GM18511 (cell line): ENCODE results near the gene KCNN3.

ENCODE experiments used
- ATAC-seq: cut with Tn5 transposase; IDR thresholded peaks from one replicate; pipeline ENCODE4 v1.9.1; 2021; ENCODE audit warnings: mild to moderate bottlenecking, moderate library complexity; ENCODE audit not compliant: unreplicated experiment

Gene KCNN3

DNA sequence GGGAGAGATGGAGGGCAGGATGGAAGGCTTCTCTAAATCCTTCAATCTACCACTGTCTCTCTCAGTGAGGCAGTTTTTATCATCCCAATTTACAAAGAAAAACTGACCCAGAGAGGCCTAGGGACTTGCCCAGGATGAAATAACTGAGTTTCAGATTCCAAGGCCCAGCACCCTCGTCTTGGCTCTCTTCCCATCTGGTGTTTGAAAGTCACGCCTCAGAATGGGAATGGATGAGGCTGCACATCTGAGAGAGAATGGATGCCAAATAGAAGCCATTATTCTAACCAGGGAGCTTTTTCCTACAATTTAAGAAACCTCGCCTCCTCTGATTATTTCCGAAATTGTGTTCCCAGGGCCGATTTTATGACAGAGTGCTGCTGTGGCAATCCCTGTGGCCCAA is 10.6 kb upstream of the KCNN3 start:
- ATAC-seq = no peak

DNA sequence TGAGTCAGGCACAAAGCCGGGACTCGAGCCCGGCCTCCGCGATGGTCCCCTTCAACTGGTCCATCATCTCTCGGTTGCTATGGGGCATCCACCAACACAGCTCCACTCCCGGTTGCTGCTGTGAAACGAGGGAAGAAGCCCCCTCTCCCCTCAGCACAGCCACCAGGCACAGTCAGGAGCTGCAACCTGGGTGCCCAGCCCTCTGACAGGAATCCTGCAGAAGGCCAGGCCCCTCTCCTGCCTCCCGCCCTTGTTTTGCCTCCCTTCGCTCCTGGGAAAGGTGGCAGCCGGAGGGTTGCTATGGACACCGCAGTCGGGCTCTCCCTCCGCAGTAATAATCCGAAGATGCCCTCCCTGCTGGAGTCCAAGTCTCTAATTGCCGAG is 8.9 kb upstream of the KCNN3 start:
- no peak for ATAC-seq

DNA sequence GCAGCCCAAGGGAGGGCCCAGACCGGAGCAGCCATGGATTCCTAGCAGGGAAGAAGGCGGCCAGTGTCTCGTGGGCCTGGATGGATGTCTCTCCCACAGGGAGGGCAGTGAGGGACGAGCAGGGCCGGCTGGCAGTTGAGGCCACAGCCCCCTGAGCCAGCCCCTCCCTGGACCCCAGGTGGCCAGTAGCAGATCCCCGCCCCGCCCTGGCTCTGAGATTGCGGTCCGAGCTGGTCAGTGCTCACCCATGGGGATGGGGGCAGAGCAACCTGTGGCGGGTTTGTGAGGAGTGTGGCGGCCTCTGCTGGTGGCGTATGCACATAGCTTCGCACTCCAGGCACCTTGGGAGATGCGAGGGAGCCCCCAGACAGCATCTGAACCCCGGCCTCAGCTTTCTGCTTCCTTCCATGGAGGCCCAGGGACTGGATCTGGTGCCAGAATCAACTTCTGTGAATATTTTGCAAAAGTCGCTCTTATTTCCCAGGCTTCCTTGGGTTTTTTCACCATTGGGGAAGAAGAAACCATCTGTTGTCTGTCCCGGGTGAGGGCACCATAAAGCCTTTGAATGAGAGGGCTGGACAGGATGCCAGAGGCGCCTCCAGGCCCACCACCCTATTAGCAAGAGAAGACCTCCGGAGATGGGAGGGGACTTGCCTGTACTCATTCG is 8.4 kb upstream of the KCNN3 start:
- peak; percentile 72 for ATAC-seq

DNA sequence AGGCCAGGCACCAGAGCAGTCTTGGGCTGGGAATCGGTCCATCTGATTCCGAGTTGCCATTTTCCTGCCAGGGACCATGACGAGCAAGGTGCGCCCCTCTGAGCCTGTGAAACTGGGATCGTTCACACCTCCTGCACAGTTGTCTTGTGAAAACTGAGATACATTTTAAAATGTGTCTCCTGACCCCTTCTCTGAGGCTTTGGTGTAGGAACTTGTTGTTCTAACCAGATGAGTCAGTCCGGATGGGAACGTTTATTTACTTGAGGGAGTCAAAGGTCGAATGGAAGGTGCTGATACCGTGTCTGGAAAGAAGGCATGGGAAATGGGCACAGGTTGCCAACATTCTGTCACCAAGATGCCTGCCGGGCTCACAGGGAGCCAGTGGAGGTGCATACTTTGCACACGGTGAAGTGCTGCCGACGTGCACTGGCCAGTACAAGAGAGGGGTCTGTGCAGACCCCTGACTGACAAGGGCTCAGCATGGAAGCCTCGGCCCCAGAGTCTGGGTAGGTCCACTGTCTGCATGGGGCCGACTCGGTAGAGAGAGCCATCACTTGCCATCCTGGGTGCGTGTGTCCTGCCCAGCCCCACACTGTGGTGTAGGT is 7.4 kb upstream of the KCNN3 start:
- no peak for ATAC-seq

DNA sequence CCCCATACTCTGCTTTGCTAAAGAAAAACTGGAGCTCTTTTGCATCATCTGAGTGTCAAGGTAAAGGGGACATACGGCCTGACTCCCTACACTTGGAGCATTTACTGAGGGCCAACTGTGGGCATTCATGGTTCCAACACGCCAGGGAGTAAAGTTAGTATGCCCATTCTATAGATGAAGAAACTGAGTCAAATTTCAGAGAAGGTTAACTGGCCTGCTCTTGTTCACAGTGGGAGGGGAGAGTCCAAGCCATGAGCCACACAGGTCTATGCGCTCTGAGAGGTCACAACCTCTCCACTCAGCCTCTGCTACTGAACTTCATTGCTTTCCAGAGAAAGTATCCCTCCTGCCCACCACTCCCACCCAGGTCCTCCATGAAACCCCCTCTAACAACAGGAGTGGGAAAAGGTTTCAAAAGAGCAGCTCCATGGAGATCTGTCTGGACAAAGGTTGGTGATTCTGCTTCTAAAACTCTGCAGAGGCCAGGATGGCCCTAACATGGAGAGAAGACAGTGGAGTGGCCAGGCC is 6.8 kb upstream of the KCNN3 start:
- ATAC-seq = no peak

DNA sequence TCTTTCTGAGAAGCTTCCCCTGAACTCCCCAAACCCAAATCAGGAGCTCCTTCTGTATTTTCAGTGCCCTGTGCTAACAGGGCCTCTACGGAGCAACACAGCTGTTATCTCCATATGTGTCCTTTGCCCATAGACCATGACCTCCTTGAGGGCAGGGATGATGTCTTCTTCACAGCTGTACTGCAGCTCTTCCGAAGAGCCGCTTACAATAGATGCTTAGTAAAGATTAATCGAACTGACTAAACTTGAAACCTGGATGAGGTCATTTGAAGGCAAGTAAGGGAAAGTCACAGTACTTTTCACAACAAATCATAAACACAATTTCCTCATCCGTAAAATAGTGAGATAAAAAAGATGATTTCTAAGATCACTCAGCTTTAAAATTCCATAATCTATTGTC is 4.4 kb upstream of the KCNN3 start:
- ATAC-seq = no peak

DNA sequence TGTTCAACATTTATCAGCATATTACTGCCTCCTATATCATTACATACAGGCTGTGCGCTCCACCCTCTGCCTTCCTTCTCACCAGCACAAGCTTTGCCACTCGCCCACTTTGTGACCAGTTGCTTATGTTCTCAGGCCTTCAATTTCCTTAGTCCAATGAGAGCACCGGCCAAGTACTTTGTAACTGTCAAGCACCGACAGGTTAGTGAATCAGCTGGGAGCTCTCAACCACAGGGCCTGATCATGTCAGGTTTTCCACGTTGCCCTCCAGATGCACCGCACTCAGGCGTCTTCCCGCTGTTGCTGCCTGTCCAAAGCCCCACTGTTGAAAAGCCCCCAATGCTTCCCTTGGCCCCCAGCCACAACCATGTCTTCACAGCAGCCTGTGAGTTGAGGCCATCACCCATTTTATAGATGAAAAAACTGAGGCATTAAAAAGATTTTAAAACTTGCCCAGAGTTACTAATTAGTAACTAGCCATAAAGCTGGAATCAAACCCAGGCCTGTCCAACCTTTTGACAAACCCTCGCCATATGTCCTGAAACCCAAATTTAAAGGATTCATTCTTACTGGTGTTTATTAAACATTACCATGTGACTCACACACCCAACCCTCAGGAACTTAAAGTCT is 3.4 kb upstream of the KCNN3 start:
- ATAC-seq = no peak

DNA sequence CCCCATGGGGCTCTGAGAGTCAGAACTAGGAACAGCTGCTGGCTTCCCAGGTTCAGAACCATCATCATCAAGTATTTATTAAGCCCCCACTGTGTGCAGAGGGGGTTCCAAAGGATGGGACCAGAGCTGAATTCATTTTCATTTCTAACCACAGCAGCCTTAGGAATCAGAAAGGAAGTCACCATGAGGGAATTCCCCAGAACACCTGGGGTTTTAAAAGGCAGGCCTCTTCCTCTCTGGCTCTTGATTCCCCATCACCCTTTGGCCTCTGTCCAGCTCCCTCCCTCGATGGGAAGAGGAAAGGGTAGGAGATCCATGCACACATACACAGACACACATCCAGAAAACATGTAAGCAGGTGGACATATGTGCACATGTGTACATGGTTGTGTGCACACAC is 1.3 kb upstream of the KCNN3 start:
- no peak for ATAC-seq

DNA sequence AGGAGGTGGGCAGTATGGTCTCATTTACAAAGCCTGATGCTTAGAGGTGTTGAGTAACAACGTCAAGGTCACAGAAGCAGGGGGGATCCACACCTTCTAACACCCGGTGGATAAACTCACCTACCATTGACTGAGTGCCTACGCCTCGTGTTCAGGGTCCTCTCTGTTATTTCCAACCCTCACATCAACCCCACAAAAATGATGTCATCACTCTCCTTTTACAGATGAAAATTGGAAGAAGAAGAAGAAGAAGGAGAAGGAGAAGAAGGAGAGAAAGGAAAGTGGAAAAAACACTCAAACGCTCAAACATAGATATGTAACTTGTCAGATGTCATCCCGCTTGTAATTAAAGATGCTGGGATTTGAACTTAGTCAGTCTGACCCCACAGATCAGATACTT is 653 bp upstream of the KCNN3 start:
- no peak for ATAC-seq

DNA sequence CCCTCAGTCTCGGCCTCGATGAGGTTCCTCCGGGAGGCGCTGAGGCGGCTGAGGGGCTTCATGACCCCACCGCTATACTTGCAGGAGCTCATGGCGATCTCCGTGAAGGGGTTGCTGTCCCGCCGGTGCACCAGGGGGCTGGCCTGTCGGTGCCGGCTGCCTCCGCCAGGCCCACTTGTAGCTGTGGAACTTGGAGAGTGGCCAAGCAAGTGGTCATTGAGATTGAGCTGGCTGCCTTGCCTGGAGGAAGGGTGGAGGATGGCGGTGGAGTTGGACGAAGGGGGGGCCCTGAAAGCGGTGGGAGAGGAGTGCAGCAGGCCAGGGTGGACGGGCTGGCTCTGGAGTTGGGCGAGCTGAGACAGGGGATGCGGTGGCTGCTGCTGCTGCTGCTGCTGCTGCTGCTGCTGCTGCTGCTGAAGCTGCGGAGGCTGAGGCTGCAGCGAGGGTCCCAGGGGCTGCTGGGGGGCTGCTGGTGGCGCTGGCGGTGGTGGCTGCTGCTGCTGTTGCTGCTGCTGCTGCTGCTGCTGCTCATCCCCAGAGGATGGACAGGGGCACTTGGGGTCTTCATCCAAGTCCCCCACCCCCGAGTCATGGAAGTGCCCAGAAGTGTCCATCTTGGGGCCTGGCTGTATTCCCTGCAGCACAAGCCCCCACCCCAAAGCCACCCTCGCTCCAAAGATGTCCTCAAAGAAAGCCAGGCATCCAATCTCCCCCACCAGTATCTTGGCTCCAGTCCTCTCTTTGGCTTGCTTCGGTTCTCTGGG is 548 bp downstream of the KCNN3 start:
- ATAC-seq = peak; percentile 1

DNA sequence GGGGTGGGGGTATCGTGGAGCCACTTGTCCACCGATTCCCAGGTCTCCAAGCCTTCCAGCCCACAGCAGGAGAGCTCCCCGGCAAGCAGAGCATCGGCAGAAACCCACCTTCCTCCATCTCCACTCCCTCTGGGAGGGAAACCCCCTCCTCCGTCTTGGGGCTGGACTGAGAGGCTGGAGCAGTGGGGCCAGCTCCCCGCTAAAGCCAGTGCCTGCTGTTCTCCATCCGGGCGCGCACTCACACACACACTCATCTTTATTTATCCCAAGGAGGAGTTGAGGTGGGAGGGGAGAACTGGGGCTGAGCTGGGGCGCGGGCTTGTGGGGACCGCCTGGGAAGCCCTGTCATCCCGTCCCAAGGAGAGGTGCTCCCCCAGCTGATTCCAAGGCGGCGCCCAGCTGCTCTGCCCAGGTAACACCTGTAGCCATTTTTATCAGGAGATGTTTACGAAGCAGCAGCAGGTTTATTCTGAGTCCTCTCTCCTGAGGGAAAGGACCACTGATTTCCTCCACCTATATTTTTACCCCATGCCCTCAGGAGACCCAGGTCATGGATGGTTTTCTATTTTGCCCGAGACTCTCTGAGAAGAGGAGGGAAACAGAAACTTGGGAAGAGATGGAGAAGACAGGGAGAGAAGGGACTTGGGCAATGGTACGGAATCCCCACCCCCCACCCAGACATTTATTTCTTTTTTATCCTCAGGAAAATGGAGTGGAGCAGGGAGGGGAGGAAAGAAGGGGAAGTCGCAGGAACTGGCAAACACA is 2.1 kb downstream of the KCNN3 start:
- no peak for ATAC-seq

DNA sequence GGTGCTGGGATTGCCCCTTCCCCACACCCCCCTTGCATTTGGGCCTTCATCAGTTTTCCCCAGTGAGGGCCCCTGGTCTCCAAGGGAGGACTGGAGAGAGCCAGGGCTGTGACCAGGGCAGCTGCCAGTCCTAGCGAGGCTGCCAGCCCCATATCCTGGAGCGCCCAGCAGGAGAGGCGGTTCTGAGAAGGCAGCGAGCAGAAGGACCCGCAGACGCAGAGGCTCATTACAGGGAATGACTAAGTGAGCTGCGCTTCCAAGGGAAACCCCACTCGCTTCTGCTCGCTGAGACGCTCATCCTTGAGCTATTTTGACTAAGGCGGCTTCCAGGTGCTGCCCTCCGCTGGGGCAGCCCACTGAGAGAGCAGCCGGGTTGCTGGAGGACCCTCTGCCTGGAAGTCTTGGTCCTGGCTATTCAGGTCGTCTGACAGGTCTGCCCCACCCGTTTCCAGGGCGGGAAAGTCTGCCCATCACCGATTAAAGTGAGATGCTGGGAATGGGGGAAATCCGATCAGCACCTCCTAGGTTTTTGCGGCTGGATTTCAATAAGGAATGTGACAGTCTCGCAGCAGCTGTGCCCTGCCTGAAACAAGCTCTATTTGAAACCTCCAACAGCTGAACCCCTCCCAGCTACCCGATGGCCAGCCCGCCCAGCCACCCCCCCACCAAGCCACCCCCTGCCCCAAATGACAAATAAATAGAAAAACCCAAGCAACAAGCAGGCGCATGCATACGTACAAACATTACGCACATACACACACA is 2.8 kb downstream of the KCNN3 start:
- no peak for ATAC-seq

DNA sequence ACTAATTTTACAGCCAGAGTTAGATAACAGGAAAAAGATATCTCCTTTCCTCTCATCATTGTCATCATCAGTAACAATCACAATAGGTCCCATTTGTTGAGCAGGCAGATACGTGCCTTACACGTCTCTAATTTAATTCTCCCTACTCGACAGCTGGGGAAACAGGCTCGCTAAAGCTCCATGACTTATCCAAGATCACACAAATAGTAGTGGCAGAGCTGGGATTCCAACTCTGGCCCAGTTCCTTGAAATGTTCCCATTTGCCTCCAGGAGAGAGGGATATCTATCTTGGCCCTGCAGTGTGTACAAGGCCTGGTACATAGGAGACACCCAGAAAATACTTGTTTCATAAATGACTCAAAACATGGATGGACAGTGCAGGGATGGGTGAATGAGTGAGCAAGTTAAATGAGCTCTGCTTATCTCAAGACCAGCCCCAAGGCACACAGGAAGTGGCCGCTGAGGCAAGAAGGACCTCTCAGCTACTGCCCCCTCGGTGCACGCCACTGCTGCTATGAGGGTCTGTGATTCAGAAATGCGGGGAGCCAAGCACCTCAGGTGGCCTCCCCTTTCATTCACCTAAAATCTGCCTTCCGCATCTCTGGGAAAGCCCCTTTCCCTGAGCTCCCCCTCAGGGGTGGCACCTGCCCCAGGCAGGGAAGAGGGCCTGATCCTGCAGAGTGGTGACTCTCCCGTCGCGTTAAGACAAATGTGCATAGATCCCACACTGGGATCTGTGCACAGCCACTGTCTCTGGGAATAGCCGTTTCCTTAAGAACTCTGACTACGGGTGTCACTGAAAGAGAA is 3.6 kb downstream of the KCNN3 start:
- no peak for ATAC-seq

DNA sequence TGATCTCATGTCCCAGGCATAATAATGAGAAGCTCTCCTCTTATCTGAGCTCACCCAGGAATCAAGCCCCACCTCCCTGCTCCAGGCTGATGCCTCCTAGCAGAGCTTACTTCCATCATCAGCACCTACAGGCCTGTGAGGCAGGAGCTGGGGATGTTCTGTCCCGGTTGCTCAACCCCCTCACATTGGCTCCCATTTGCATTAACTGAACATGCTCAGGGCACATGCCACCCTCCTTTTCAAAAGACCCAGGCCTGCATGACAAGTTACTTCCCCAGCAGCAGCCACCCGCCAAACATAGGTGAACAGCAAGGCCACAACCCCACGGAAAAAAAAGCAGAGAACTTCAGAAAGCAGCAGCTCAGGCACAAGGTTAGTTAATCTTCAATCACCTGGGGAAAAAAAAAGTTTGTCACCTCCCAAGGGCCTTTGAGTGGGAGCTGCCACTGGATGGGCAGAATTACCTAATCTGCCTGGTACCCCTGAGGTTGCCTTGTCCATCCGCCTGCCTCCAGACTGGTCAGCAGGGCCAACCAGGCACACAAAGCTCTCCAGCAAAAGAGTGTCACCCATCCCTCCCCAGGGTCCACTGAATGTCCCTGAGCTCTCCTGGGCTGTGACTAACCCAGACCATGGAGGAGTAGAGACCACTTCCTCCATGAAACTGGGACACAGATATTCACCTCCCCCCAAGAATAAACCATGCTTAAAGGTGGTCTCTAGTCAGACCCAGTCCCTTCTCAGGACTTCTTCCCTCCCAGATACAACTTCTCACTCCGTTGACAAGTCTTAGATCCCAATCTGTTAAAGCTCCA is 4.4 kb downstream of the KCNN3 start:
- ATAC-seq = no peak

DNA sequence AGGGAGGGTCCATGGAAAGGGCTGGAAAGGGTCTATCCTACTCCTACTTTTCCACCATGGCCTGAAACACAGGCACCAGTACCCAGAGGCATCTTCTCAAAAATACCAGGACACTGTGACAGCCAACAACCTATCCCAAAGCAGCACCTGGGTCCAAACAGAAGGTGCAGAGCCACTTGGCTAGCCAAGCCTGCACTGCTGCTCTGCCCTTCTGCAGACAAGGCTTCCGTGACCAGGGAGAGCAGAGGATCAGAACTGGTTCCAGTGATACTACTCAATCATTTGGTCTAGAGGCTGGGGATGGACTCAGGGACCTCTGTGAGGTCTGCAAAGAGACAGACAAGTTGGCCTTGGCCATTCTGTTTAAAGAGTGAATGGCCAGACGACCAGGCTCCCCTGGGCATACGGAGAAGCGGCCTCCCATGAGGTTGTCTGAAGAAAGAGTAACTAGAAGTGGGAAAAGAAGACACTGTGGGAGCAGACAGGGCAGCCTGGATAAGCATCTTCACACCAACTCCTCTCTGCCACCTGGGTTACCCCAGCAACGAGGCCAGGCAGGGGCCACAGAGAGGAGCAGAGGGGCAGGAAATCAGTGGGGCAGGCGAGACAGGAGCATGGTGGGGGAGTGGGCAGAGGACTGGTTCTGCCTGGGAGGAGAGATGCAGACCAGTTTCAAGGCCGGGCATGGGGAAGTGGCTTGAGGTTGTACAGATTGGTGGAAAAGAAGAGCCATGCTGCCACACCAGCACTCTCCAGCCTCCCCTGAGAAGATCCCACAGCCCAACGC is 5.7 kb downstream of the KCNN3 start:
- no peak for ATAC-seq

DNA sequence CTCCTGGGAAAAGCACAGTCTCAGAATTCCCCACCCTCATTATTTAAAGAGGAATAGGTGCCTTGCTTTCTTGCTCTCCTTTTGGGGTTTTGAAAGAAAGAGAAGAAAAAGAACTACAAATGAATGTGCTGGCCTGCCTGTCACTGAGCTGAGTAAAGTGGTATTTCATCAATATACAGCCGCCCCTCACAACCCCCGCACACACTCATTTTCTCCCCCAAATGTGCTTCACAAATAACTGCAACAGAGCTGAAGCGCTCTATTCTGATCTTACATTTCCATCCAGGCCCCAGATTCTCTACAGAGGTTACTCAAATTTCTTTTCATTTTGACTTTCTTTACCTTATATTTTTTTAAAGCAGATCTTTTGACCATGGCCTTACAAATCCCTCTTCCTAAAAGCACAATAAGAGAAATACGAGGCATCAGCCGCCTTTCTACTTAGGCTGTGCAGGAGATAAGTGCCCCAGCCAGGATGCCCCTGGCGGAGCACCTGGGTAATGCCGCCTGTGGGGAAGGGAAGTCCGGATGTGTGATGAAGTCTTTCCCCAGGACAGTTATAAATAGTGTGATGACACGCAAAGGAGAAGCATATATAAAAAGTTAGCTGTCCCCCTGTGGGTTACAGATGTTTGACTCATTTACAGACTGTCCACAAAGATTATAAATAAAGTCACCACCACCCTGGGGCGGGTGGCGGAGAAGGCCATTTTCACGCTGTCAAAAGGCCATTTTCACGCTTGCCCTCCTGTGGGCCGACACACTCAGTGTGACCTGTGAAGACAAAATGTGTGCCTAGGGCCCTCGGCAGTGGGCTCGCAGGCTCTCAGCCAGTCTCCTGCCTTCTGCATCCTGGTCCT is 6.5 kb downstream of the KCNN3 start:
- ATAC-seq = peak; percentile 29

DNA sequence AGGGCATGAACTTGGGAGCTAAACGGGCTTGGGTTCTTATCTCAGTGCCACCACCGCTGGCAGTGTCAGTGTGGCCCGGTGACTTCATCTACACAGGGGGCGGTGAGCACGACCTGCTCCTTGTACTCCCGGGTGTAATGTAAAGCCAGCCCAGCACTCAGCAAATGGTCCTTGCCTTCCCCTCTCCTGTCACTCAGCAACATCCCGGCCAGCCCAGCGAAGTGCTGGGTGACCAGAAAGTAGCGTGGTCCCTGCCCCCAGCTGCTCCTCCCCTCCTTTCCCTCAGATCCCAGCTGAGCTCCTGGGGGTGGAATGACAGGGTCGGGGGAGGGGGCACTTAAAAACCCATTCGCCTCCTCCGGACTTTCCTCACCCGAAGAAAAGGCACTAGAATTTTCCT is 7.2 kb downstream of the KCNN3 start:
- ATAC-seq = no peak
